Astrocyte (in vitro differentiated cells and primary cell): ENCODE results near the gene TATDN3. TPM values are rescaled to one million over a fixed set of nuclear protein-coding genes. Genes with fewer than 3 reads are reported as not detected.

ENCODE experiments used
- DNase-seq: peaks from one replicate; pipeline ENCODE4 v3.0.0-alpha.2; 2010; ENCODE audit warnings: low read depth
- FAIRE-seq: peaks from 2 replicates; lab custom pipeline; 2011; peaks lifted over from hg19 to GRCh38; lab: Jason Lieb, UNC
- H2AFZ ChIP-seq: 2 replicates; pipeline ENCODE4 v1.6.0; 2012; ENCODE audit warnings: low read depth, low read length, inconsistent platforms
- H3K27ac ChIP-seq: 2 replicates; pipeline ENCODE4 v1.5.1; 2011; ENCODE audit warnings: low read depth, low read length, inconsistent platforms
- H3K27me3 ChIP-seq: 2 replicates; pipeline ENCODE4 v1.6.0; 2011; ENCODE audit warnings: low read length, inconsistent platforms; ENCODE audit not compliant: insufficient read depth
- H3K36me3 ChIP-seq: 2 replicates; pipeline ENCODE4 v1.5.1; 2011; ENCODE audit warnings: low read length, inconsistent platforms; ENCODE audit not compliant: insufficient read depth
- H3K4me1 ChIP-seq: 2 replicates; pipeline ENCODE4 v1.5.1; 2011; ENCODE audit warnings: low read length, inconsistent platforms; ENCODE audit not compliant: insufficient read depth
- H3K4me2 ChIP-seq: 2 replicates; pipeline ENCODE4 v1.6.0; 2012; ENCODE audit warnings: low read length, inconsistent platforms
- H3K4me3 ChIP-seq: 2 replicates; pipeline ENCODE4 v1.5.1; 2011; ENCODE audit warnings: low read depth, mild to moderate bottlenecking, low read length, inconsistent platforms; ENCODE audit not compliant: insufficient read depth
- H3K79me2 ChIP-seq: 2 replicates; pipeline ENCODE4 v1.6.0; 2012; ENCODE audit warnings: mild to moderate bottlenecking, low read length, inconsistent platforms; ENCODE audit not compliant: insufficient read depth
- H3K9ac ChIP-seq: 2 replicates; pipeline ENCODE4 v1.6.0; 2012; ENCODE audit warnings: mild to moderate bottlenecking, low read length, inconsistent platforms
- H3K9me3 ChIP-seq: 2 replicates; pipeline ENCODE4 v1.5.1; 2012; ENCODE audit warnings: low read depth, mild to moderate bottlenecking, low read length, inconsistent platforms; ENCODE audit not compliant: insufficient read depth
- H4K20me1 ChIP-seq: 2 replicates; pipeline ENCODE4 v1.6.0; 2012; ENCODE audit warnings: low read length, inconsistent platforms; ENCODE audit not compliant: insufficient read depth
- H3K27ac Mint-ChIP-seq: one replicate; pipeline ENCODE4 v1.8.0; 2021; ENCODE audit warnings: mild to moderate bottlenecking, mixed read lengths; ENCODE audit not compliant: unreplicated experiment
- H3K27me3 Mint-ChIP-seq: one replicate; pipeline ENCODE4 v1.8.0; 2021; ENCODE audit warnings: low read depth, mixed read lengths; ENCODE audit not compliant: unreplicated experiment
- H3K36me3 Mint-ChIP-seq: one replicate; pipeline ENCODE4 v1.8.0; 2021; ENCODE audit warnings: low read depth, mixed read lengths; ENCODE audit not compliant: unreplicated experiment
- H3K4me1 Mint-ChIP-seq: one replicate; pipeline ENCODE4 v1.8.0; 2021; ENCODE audit warnings: low read depth, mixed read lengths; ENCODE audit not compliant: unreplicated experiment
- H3K4me3 Mint-ChIP-seq: one replicate; pipeline ENCODE4 v1.8.0; 2021; ENCODE audit warnings: mild to moderate bottlenecking, moderate library complexity, mixed read lengths; ENCODE audit not compliant: unreplicated experiment
- H3K9me3 Mint-ChIP-seq: one replicate; pipeline ENCODE4 v1.8.0; 2021; ENCODE audit warnings: mild to moderate bottlenecking, mixed read lengths; ENCODE audit not compliant: unreplicated experiment
- CTCF ChIP-seq: IDR thresholded peaks from 2 replicates; pipeline ENCODE4 v1.5.1; 2011; ENCODE audit warnings: low read depth, mild to moderate bottlenecking, inconsistent platforms, low read length, moderate library complexity; ENCODE audit not compliant: insufficient read depth
- EZH2 ChIP-seq: IDR thresholded peaks from 2 replicates; pipeline ENCODE4 v1.6.1; 2012; ENCODE audit warnings: mild to moderate bottlenecking, low read length, inconsistent platforms; ENCODE audit not compliant: insufficient read depth
- total RNA-seq: library from RNA; stranded (reverse); gene quantifications from 2 replicates; pipeline ENCODE4 v1.2.1, GENCODE V29; 2021

Gene TATDN3
- total RNA-seq, 1 donor from 2014 or later, result 8.6 TPM

GRCh38 chr1:212754193-212754592 lies 37.5 kb upstream of the TATDN3 start:
- Histone ChIP-seq H3K4me2 (no peak overlapping the region), H3K4me3 (no peak overlapping the region), H2AFZ (no peak overlapping the region), H3K27ac (no peak overlapping the region), H3K27me3 (no peaks in the 10 kb centered on the region), H4K20me1 (peaks cover 10% of the 10 kb centered on the region), H3K36me3 (no peaks in the 10 kb centered on the region), H3K4me1 (peaks cover 4% of the 10 kb centered on the region), H3K9me3 (no peaks in the 10 kb centered on the region), H3K9ac (no peak overlapping the region), H3K79me2 (peaks cover 4% of the 10 kb centered on the region)
- H3K4me1 Mint-ChIP-seq, result peaks cover 9% of the 10 kb centered on the region
- no peak for TF ChIP-seq EZH2
- no peak for TF ChIP-seq CTCF
- H3K27me3 Mint-ChIP-seq, result no peaks in the 10 kb centered on the region
- H3K36me3 Mint-ChIP-seq, result peaks cover 3% of the 10 kb centered on the region
- DNase-seq, result no peak
- H3K9me3 Mint-ChIP-seq, result no peaks in the 10 kb centered on the region
- FAIRE-seq, result no peak
- no peak overlapping the region for H3K4me3 Mint-ChIP-seq
- no peak overlapping the region for H3K27ac Mint-ChIP-seq

DNA sequence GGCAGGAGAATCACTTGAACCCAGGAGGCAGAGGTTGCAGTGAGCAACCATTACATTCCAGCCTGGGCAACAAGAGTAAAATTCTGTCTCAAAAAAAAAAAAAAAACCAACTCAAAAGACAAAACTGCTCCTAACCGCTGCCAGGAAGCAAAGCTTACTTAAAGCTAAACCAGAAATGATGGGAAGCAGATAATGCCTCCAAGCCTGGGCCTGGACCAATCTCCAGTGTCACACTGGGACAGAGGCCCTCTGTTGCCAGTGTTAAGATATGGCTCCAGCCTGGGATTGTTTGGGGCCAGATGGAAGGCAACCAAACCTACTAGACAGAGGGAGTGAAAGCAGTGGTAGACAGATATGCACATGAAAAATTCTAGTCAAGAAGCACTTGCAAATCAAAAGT lies 37.0 kb upstream of the TATDN3 start:
- peaks cover 9% of the 10 kb centered on the region for H3K4me1 Mint-ChIP-seq
- Histone ChIP-seq H4K20me1 (peaks cover 15% of the 10 kb centered on the region), H3K9ac (no peak overlapping the region), H3K4me3 (no peak overlapping the region), H3K79me2 (peaks cover 8% of the 10 kb centered on the region), H3K4me1 (peaks cover 4% of the 10 kb centered on the region), H3K9me3 (no peaks in the 10 kb centered on the region), H2AFZ (no peak overlapping the region), H3K36me3 (no peaks in the 10 kb centered on the region), H3K27me3 (no peaks in the 10 kb centered on the region), H3K4me2 (no peak overlapping the region), H3K27ac (no peak overlapping the region)
- FAIRE-seq (no peak), DNase-seq (no peak)
- H3K36me3 Mint-ChIP-seq, result peaks cover 3% of the 10 kb centered on the region
- no peaks in the 10 kb centered on the region for H3K9me3 Mint-ChIP-seq
- H3K27me3 Mint-ChIP-seq, result no peaks in the 10 kb centered on the region
- TF ChIP-seq CTCF, result no peak
- no peak for TF ChIP-seq EZH2
- no peak overlapping the region for H3K4me3 Mint-ChIP-seq
- no peak overlapping the region for H3K27ac Mint-ChIP-seq

GRCh38 chr1:212759683-212760082 lies 32.0 kb upstream of the TATDN3 start:
- no peak overlapping the region for H3K4me2 ChIP-seq
- H3K27ac Mint-ChIP-seq, result no peak overlapping the region
- H2AFZ ChIP-seq, result no peak overlapping the region
- H3K27me3 ChIP-seq, result no peaks in the 10 kb centered on the region
- FAIRE-seq (no peak), DNase-seq (no peak)
- no peaks in the 10 kb centered on the region for H3K4me1 Mint-ChIP-seq
- no peak overlapping the region for H3K4me3 Mint-ChIP-seq
- H3K9me3 Mint-ChIP-seq, result no peaks in the 10 kb centered on the region
- no peak overlapping the region for H3K9ac ChIP-seq
- no peaks in the 10 kb centered on the region for H3K9me3 ChIP-seq
- no peaks in the 10 kb centered on the region for H3K4me1 ChIP-seq
- H3K79me2 ChIP-seq, result peaks cover 27% of the 10 kb centered on the region
- peaks cover 5% of the 10 kb centered on the region for H3K36me3 ChIP-seq
- H3K36me3 Mint-ChIP-seq, result peaks cover 8% of the 10 kb centered on the region
- peaks cover 28% of the 10 kb centered on the region for H4K20me1 ChIP-seq
- H3K27ac ChIP-seq, result no peak overlapping the region
- H3K27me3 Mint-ChIP-seq, result no peaks in the 10 kb centered on the region
- no peak for TF ChIP-seq EZH2
- no peak for TF ChIP-seq CTCF
- H3K4me3 ChIP-seq, result no peak overlapping the region
